ENCODE results near the gene HSP90AB1. TPM values are rescaled to one million over a fixed set of nuclear protein-coding genes. Genes with fewer than 3 reads are reported as not detected.

The HSP90AB1 gene
- total and polyA plus RNA-seq, 9 of the 15 experiments (the other 6 are each of a cell fraction or from before 2014, with no cell fraction given): 1,780 to 3,358 (median 2,262) TPM

GRCh38 chr6:44265007-44265721, 18.3 kb downstream of the HSP90AB1 start, which contains the start of gene NFKBIE (continued):
- TF ChIP-seq MLLT1 (IDR thresholded peaks at IDR 0.05) (no peak), ZNF407 (IDR thresholded peaks at IDR 0.05; ENCODE audit: low read depth) (no peak), SRSF9 (IDR thresholded peaks at IDR 0.05; ENCODE audit: borderline replicate concordance, low read depth, low read length) (no peak), ZNF232 (CRISPR knock-in tag; IDR thresholded peaks at IDR 0.05) (peak; percentile 62; the same call in 1 of the 2 replicates), ZNF445 (CRISPR knock-in tag; IDR thresholded peaks at IDR 0.05; ENCODE audit: low read depth) (no peak), FUS (optimal IDR thresholded peaks at IDR 0.05; ENCODE audit: low read depth, low read length) (no peak), DPF2 (IDR thresholded peaks at IDR 0.05) (no peak), HLTF (IDR thresholded peaks at IDR 0.05) (0 out of 2 replicates have a peak, but pooled peaks have one; percentile 22), ZBTB7A (IDR thresholded peaks at IDR 0.05; ENCODE audit: borderline replicate concordance, control insufficient read depth, low read depth, low read length) (peak; percentile 94), MYC (IDR thresholded peaks at IDR 0.05; ENCODE audit: low read depth, low read length) (peak; percentile 56), MYC (CRISPR knock-in tag; IDR thresholded peaks at IDR 0.05; ENCODE audit: borderline replicate concordance, low read depth) (peak; percentile 86; the same call in 1 of the 2 replicates), FOSL1 (tag; conservative IDR thresholded peaks at IDR 0.05) (no peak), ZNF354B (CRISPR knock-in tag; IDR thresholded peaks at IDR 0.05) (no peak), HNRNPLL (IDR thresholded peaks at IDR 0.05; ENCODE audit: low read depth, low read length, poor library complexity, severe bottlenecking) (peak; percentile 68), RBM34 (IDR thresholded peaks at IDR 0.05; ENCODE audit: borderline replicate concordance, insufficient read depth, low read length) (0 out of 2 replicates have a peak, but pooled peaks have one; percentile 35), RB1 (IDR thresholded peaks at IDR 0.05; ENCODE audit: low read depth) (peak; percentile 82), NFE2 (IDR thresholded peaks at IDR 0.05; ENCODE audit: low read depth) (no peak), SETDB1 (IDR thresholded peaks at IDR 0.05; ENCODE audit: low read length) (no peak), RAD51 (IDR thresholded peaks at IDR 0.05; ENCODE audit: borderline replicate concordance, low read depth) (no peak)

Measured in K562 (cell line).